GM12891 (cell line): Measurements from ENCODE around the gene TPCN2.

Experiments used
- PAX5 ChIP-seq: IDR thresholded peaks from 2 replicates; pipeline ENCODE4 v1.6.1; 2011; ENCODE audit warnings: low read length, moderate library complexity, mild to moderate bottlenecking; ENCODE audit not compliant: insufficient read depth, severe bottlenecking
- POLR2A ChIP-seq: IDR thresholded peaks from 2 replicates; pipeline ENCODE4 v1.6.1; 2011; ENCODE audit warnings: low read depth, low read length, control low read depth
- POLR2AphosphoS5 ChIP-seq: IDR thresholded peaks from 2 replicates; pipeline ENCODE4 v1.6.1; 2011; ENCODE audit warnings: low read depth, low read length, control low read depth
- POU2F2 ChIP-seq: IDR thresholded peaks from 2 replicates; pipeline ENCODE4 v1.6.1; 2011; ENCODE audit warnings: low read depth, mild to moderate bottlenecking, control low read depth, low read length, moderate library complexity
- SPI1 ChIP-seq: IDR thresholded peaks from 2 replicates; pipeline ENCODE4 v1.6.1; 2011; ENCODE audit warnings: low read depth, low read length, control low read depth
- TAF1 ChIP-seq: IDR thresholded peaks from 2 replicates; pipeline ENCODE4 v1.6.1; 2011; ENCODE audit warnings: low read depth, low read length, control low read depth

DNA sequence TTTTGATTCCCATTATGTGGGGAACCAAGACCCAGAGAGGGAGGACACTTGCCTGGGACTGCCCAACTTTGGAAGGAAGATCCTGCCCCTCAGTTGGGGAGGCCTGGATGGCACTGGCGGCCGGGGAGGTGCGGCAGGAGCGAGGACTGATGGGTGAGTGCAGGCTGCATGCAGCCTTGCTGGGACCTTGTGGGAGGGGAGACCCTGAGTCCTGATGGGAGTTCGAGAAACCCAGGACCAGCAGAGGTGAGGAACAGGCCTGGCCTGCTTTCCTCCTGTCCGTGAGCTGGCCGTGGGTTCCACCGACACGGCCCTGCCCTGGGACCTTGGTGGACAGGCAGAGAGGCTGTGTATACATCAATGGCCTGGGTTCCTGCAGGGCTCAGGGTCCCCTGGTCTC lies 87.7 kb downstream of the TPCN2 start:
- TF ChIP-seq POLR2A (no peak), POLR2AphosphoS5 (no peak), TAF1 (no peak), SPI1 (no peak), PAX5 (no peak), POU2F2 (no peak)
